Stimulated activated CD4-positive, alpha-beta T cell treated with anti-CD3 and anti-CD28 coated beads, TNF-alpha, amount 100 ng/mL, for 48 hours (primary cell): ENCODE measurements around the gene RAD23B.
A peak's percentile ranks its signal among the peaks of the same experiment; 100 is the strongest.

Experiments used
- DNase-seq, 3 donors: peaks; one replicate each; pipeline ENCODE4 v3.0.0-alpha.2; 2020; ENCODE audit warnings: low read depth in 3 of 3

The RAD23B gene

GRCh38 chr9:107334103-107334776 is 51.2 kb downstream of the RAD23B start:
- DNase-seq, result no peak

GRCh38 chr9:107335331-107335730 is 52.3 kb downstream of the RAD23B start:
- no peak for DNase-seq

GRCh38 chr9:107336718-107337360 is 53.8 kb downstream of the RAD23B start:
- no peak for DNase-seq

- no peak for DNase-seq
Measured at GRCh38 chr9:107337676-107338590, 54.9 kb downstream of the RAD23B start.

- DNase-seq, result no peak
Measured at GRCh38 chr9:107338911-107339659, 56.0 kb downstream of the RAD23B start.

- DNase-seq, result peak; percentile 63 to 82 (median 76)
Measured at GRCh38 chr9:107340920-107341632, 58.0 kb downstream of the RAD23B start.

- no peak for DNase-seq
Measured at GRCh38 chr9:107342476-107343161, 59.5 kb downstream of the RAD23B start.

- no peak for DNase-seq
Measured at GRCh38 chr9:107345327-107345726, 62.2 kb downstream of the RAD23B start.

GRCh38 chr9:107348836-107349235 is 65.8 kb downstream of the RAD23B start:
- no peak for DNase-seq

GRCh38 chr9:107350443-107350842 is 67.4 kb downstream of the RAD23B start:
- no peak for DNase-seq

GRCh38 chr9:107351382-107352045 is 68.4 kb downstream of the RAD23B start:
- DNase-seq, result no peak

GRCh38 chr9:107355394-107355793 is 72.3 kb downstream of the RAD23B start:
- DNase-seq, result no peak

- no peak for DNase-seq
Measured at GRCh38 chr9:107358986-107359385, 75.9 kb downstream of the RAD23B start.

- DNase-seq, result no peak
Measured at GRCh38 chr9:107360098-107360497, 77.0 kb downstream of the RAD23B start.

- DNase-seq, result no peak
Measured at GRCh38 chr9:107361816-107362215, 78.7 kb downstream of the RAD23B start.

- DNase-seq, result no peak
Measured at GRCh38 chr9:107363516-107364152, 80.6 kb downstream of the RAD23B start.

GRCh38 chr9:107367727-107368502 is 84.8 kb downstream of the RAD23B start:
- DNase-seq, result no peak

- DNase-seq, result no peak
Measured at GRCh38 chr9:107368696-107369095, 85.6 kb downstream of the RAD23B start.

- no peak for DNase-seq
Measured at GRCh38 chr9:107373809-107374208, 90.7 kb downstream of the RAD23B start.
